PFSK-1 (cell line): ENCODE data around the gene ECD.

ENCODE experiments used
- FOXP2 ChIP-seq: optimal IDR thresholded peaks from 2 replicates; pipeline ENCODE3; 2011; ENCODE audit warnings: borderline replicate concordance, control low read depth, inconsistent platforms; ENCODE audit not compliant: insufficient read depth; ENCODE audit errors: extremely low read length, extremely low read depth
- POLR2AphosphoS5 ChIP-seq: IDR thresholded peaks from 2 replicates; pipeline ENCODE4 v1.6.1; 2012; ENCODE audit warnings: low read depth, mild to moderate bottlenecking, control low read depth, low read length, moderate library complexity
- SIN3A ChIP-seq: IDR thresholded peaks from 2 replicates; pipeline ENCODE4 v1.6.1; 2012; ENCODE audit warnings: mild to moderate bottlenecking, low read length, moderate library complexity, borderline replicate concordance; ENCODE audit not compliant: insufficient read depth
- TAF1 ChIP-seq: IDR thresholded peaks from 2 replicates; pipeline ENCODE4 v1.6.1; 2012; ENCODE audit warnings: low read length, control low read depth, borderline replicate concordance; ENCODE audit not compliant: insufficient read depth
- TF ChIP-seq, protein P1 (sequence below), 2 experiments: IDR thresholded peaks; 2 replicates each; pipeline versions ENCODE4 v1.6.1 to v1.8.0; 2011 to 2012; ENCODE audit warnings: low read depth in 2 of 2, low read length in 2 of 2, control low read depth in 1 of 2, inconsistent platforms in 1 of 2, mild to moderate bottlenecking in 1 of 2, moderate library complexity in 1 of 2; ENCODE audit not compliant: insufficient read depth in 1 of 2

The ECD gene

DNA sequence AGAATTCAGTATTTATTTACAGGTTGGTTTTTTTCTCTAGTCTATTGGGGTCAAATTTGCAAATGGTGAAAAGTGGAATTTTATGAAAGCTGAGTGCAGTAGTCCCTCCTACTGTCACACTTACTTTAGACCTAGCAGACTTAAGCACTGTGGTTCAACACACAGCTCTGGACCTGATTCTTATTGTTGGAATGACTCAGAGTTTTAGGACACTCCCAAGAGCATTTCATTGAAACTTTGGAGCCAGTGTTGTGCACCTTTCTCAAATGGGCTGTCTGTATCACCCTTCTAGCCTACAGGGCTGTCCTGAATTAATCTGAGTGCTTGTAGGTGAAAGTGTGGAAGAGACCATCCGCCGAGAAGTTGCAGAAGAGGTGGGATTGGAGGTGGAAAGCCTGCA, 41.5 kb downstream of the ECD start:
- TF ChIP-seq SIN3A (no peak), POLR2AphosphoS5 (no peak), TAF1 (no peak), FOXP2 (no peak)
- TF ChIP-seq, protein P1, sequence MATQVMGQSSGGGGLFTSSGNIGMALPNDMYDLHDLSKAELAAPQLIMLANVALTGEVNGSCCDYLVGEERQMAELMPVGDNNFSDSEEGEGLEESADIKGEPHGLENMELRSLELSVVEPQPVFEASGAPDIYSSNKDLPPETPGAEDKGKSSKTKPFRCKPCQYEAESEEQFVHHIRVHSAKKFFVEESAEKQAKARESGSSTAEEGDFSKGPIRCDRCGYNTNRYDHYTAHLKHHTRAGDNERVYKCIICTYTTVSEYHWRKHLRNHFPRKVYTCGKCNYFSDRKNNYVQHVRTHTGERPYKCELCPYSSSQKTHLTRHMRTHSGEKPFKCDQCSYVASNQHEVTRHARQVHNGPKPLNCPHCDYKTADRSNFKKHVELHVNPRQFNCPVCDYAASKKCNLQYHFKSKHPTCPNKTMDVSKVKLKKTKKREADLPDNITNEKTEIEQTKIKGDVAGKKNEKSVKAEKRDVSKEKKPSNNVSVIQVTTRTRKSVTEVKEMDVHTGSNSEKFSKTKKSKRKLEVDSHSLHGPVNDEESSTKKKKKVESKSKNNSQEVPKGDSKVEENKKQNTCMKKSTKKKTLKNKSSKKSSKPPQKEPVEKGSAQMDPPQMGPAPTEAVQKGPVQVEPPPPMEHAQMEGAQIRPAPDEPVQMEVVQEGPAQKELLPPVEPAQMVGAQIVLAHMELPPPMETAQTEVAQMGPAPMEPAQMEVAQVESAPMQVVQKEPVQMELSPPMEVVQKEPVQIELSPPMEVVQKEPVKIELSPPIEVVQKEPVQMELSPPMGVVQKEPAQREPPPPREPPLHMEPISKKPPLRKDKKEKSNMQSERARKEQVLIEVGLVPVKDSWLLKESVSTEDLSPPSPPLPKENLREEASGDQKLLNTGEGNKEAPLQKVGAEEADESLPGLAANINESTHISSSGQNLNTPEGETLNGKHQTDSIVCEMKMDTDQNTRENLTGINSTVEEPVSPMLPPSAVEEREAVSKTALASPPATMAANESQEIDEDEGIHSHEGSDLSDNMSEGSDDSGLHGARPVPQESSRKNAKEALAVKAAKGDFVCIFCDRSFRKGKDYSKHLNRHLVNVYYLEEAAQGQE (IDR thresholded peaks at IDR 0.05; ENCODE audit: insufficient read depth in 1 of 2, low read depth in 2 of 2, low read length in 2 of 2), result no peak

DNA sequence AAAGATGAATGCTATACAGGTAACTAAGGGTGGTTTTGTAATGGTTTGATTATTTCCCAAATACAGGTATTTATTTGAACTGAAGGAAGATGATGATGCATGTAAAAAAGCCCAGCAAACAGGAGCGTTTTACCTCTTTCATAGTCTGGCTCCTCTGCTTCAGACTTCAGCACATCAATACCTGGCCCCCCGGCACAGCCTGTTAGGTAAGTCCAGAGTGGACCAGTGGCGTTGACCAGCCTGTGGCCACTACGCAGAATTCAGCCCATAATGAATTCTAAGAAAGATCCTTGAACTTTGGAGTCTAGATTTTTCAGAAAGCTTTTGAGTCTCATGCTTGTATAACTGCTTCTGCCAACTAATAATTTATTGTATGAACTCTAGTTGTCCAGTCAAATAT, 47.9 kb downstream of the ECD start:
- TF ChIP-seq, protein P1 (IDR thresholded peaks at IDR 0.05; ENCODE audit: insufficient read depth in 1 of 2, low read depth in 2 of 2, low read length in 2 of 2), result no peak
- TF ChIP-seq POLR2AphosphoS5, result no peak
- no peak for TF ChIP-seq FOXP2
- TF ChIP-seq TAF1, result no peak
- no peak for TF ChIP-seq SIN3A

DNA sequence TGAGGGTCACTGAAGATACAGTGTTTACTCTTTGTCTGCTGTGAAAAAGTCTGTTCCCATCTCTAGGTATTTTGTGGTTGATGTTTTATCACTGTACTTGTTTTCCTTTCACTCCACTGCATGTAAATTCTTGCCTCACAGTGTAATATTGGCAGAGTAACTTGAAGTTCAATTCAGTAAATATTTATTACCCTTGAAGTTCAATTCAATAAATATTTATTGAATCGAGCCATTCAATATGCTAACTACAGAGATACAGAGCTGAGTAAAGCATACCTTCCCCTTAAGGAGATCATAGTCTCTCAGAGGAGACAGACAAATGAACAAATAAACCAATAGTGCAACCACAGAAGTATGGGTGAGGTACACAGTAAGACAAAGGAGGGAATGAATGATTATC, 48.4 kb downstream of the ECD start:
- TF ChIP-seq TAF1 (no peak), FOXP2 (no peak), SIN3A (no peak), POLR2AphosphoS5 (no peak)
- TF ChIP-seq, protein P1 (IDR thresholded peaks at IDR 0.05; ENCODE audit: insufficient read depth in 1 of 2, low read depth in 2 of 2, low read length in 2 of 2), result no peak

DNA sequence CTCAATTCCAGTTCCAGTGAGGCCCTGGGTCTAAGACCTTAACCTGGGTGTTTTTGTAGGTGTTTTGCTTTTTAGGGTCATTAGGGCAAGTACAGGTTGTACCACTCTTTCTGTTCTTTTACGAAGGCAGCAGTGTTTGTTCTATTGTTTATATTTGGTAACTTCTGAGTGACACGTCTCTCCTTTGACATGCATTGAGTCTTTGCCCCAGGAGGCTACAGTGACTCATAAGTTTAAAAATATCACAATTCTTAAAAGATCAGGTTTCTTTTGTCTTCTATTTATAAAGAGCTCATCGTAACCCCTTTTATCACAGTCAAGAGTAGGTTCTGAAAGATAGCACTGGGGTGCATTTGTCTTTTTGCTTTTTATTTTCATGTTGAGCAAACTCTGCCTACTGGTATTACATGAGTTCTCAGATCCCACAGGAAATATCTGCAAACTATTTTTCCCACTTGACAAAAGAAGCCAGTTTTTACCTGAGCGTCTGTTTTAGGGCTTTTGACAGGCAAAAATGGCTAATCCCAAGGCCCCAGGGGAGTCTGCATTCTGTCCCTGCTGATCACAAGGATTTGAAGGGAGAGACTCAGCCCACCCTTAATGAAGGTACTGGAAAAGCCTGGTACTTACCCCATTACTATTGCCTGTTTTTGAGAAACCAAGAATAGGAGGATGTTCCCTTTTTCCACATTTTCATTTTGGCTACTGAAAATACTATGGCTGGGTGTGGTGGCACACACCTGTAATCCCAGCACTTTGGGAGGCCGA, 49.6 kb downstream of the ECD start:
- TF ChIP-seq TAF1 (no peak), SIN3A (no peak), FOXP2 (no peak), POLR2AphosphoS5 (no peak)
- TF ChIP-seq, protein P1 (IDR thresholded peaks at IDR 0.05; ENCODE audit: insufficient read depth in 1 of 2, low read depth in 2 of 2, low read length in 2 of 2), result no peak

DNA sequence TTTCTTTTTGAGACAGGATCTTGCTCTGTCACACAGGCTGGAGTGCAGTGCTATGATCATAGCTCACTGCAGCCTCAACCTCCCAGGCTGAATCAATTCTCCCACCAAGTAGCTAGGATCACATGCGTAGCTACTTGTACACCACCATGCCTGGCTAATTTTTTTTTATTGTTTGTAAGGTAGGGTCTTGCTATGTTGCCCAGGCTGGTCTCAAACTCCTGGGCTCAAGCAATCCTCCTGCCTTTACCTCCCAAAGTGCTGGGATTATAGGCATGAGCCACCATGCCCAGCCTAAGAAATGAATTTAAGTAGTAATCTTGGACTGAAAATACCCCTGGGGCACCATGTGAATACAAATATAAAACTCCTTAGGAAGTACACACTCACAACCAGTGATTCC, 51.8 kb downstream of the ECD start:
- TF ChIP-seq, protein P1 (IDR thresholded peaks at IDR 0.05; ENCODE audit: insufficient read depth in 1 of 2, low read depth in 2 of 2, low read length in 2 of 2), result no peak
- TF ChIP-seq FOXP2 (no peak), TAF1 (no peak), POLR2AphosphoS5 (no peak), SIN3A (no peak)
